Amniotic stem cell (primary cell): ENCODE measurements around the gene TENM4.

Experiments used
- DNase-seq: peaks from one replicate; lab custom pipeline; 2025; lab: John Stamatoyannopoulos, UW

TENM4 gene

GRCh38 chr11:79440571-79441460 is at the start of gene TENM4:
Gene TENM4 (minus strand): TSS chr11:79441030. CDS start chr11:79069944, 371,086 bp downstream.
- no peak for DNase-seq

- DNase-seq = no peak
These were observed 47.5 kb upstream of the TENM4 start for GRCh38 chr11:79488286-79488685.

- no peak for DNase-seq
These were observed 46.6 kb upstream of the TENM4 start for GRCh38 chr11:79487412-79487811.

- DNase-seq = no peak
These were observed 45.6 kb upstream of the TENM4 start for GRCh38 chr11:79486242-79486984.

DNA sequence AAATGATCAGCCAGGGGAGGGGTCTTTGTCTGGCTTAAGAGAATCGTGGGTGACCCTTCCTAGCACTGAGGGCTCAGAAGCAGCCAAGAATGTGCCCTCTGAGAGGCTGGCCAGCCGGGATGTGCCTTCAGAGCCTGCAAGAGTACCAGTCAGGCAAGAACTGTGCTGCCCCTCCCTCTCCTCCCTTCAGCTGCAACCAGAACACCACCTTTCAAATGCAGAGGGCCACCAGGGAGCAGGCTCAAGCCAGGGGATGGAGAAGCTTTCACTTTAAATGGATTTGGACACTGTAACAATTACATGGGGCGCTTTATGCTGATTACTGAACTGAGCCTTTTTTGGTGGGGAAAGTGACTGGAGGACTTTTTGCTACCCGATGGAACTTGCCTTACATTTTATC is 44.9 kb upstream of the TENM4 start:
- DNase-seq = no peak

- no peak for DNase-seq
These were observed 44.0 kb upstream of the TENM4 start for GRCh38 chr11:79484872-79485271.

DNA sequence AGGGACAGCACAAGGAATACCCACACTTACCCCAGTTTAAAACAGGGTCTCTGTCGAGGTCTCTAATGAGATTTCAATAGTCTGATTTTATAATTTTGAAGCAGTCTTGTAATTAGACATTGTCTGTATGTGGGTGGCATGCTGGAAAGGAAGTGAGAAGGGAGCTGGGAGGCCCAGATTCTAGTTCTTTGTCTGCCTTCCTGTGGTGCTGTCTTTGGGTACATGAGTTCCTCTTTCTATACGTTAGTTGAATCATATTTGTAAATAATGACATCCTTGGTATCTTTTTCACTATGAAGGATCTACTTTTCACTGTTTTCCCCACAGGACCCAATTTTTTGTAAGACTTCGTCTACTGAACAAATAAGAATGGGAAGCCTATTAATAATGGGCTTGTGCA is 42.0 kb upstream of the TENM4 start:
- no peak for DNase-seq

DNA sequence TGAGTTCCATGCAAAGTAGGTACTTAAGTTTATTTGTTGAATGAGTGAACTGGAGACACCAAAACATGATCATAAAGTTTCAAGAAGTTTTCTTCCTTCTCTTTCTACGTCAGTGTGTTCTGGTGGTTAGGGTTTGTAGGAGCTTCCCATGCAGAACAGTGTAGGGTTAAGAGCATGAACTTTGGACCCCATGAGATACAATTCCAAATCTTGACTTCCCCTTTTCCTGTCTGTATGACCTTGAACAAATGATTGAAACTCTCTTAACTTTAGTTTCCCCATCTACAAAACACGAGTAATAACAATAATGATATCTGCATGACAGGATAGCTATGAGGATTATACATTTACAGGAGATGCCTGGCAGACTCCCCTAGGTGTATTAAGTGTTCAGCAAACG is 41.0 kb upstream of the TENM4 start:
- DNase-seq = no peak

DNA sequence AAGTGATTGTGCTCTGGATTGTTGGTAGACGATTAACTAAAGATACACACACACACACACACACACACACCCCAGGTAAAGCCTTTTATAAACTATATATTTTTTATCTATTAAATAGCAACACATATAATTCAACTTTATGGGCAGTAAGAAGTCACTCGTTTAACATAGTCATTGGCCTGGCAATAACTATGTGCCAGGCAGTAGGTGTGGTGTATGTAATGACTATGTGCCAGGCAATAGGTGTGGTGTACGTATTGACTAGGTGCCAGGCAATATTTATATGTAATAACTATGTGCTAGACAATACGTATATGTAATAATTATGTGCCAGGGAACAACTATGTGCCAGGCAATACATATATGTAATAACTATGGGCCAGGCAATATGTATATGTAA is 40.0 kb upstream of the TENM4 start:
- no peak for DNase-seq

GRCh38 chr11:79472819-79473529 is 32.1 kb upstream of the TENM4 start:
- no peak for DNase-seq

- no peak for DNase-seq
These were observed 30.4 kb upstream of the TENM4 start for GRCh38 chr11:79471071-79471844.

GRCh38 chr11:79470161-79470560 is 29.3 kb upstream of the TENM4 start:
- DNase-seq = no peak

GRCh38 chr11:79467761-79468160 is 26.9 kb upstream of the TENM4 start:
- no peak for DNase-seq

DNA sequence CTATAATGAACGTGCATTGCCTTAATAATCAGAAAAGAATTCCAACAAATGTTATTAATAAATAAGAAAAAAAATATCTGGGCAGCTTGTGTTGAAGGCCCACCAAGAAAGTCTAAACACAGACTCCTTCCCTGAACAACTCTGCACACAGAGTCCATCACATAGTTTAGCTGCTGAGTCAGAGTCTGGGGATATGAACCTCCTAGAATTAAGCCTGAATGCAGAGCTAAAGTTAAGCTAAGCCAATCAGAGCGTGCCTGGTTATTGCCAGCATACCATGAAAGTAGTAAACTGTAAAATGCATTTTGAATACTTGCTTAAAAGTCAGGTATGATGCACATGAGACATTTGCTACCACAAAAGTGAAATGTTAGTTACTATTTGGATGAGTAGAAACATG is 25.6 kb upstream of the TENM4 start:
- peak; percentile 61 for DNase-seq

- DNase-seq = no peak
These were observed 24.3 kb upstream of the TENM4 start for GRCh38 chr11:79465160-79465559.

GRCh38 chr11:79461666-79462645 is 21.1 kb upstream of the TENM4 start:
- no peak for DNase-seq

DNA sequence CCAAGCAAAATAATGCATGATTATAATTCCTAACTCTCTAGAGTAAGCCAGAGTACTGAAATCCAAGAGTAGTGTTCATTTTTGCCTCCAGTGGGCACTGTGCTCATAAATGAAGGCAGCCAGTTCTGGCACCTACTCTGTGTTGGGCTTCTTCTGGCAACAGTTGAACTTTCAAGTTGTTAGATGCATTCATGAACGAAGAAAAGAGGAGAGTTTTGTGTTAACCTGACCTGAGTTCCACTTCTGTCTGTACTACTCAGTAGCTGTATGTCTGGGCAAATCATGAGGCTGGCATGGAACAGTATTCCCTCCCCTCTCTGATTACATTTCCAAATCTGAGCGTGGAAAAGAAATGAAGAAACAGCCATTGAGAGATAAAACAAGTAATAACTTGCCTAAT is 20.3 kb upstream of the TENM4 start:
- DNase-seq = no peak

DNA sequence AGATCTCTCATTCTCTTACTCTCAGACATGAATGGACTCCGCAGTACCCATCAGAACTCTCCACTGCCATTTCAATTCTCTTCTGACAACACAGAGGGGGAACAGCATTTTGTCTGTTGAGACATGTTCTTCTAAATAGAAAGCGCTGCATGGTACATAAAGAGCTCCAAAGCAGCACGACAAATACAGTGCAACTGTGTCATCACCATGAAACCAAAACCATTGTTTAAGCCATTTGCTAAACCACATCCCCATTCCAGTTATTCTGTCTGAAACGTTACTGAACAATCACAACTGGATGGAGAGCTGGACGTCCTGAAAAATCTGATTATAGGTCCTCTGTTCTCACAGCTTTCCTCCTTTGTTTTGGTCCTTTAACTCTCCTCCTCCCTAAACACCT is 17.9 kb upstream of the TENM4 start:
- DNase-seq = no peak

GRCh38 chr11:79456501-79456900 is 15.7 kb upstream of the TENM4 start:
- DNase-seq = no peak

GRCh38 chr11:79453617-79454016 is 12.8 kb upstream of the TENM4 start:
- DNase-seq = no peak

DNA sequence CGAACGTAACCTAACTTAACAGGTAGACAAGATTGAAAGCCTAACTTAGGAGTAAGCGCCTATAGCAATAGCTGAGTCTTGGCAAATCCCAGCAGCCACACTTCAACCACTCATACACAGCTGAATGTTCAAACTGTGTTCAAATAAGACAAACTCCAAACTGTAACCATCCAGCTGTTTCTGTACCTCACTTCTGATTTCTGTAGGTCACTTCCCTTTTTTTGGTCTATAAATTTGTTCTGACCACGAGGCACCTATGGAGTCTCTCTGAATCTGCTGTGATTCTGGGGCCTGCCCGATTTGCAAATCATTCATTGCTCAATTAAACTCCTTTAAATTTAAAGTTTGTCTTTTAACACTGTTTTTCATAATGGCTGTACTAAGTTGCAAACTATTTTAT is 8.2 kb upstream of the TENM4 start:
- DNase-seq = no peak
